ENCODE results near the gene RAP1A.

- TF ChIP-seq POLR2A (IDR thresholded peaks at IDR 0.05) (no peak), CTCF (IDR thresholded peaks at IDR 0.05) (no peak), EP300 (IDR thresholded peaks at IDR 0.05; ENCODE audit: low read depth) (no peak)
Observed at GRCh38 chr1:111737216-111738132, 117.9 kb downstream of the RAP1A start.

Data from transverse colon (tissue), 3 donors.